GM12878 (cell line): Measurements from ENCODE around the gene ARHGAP6. TPM values are rescaled to one million over a fixed set of nuclear protein-coding genes. Genes with fewer than 3 reads are reported as not detected.

Experiments
- ATAC-seq: fragments of 200-7000 bp; cut with Tn5 transposase; 3 replicates; pipeline ENCODE4 v1.9.1; 2020; ENCODE audit warnings: mild to moderate bottlenecking, moderate library complexity
- BruUV-seq: library from RNA; stranded (reverse); fragments of 400-500 nt; replicated peaks from 2 replicates; lab custom pipeline; 2021; lab: Mats Ljungman, UMichigan
- CTCF ChIA-PET: fragments of 300-600 bp; sonication (Branson Sonifier 250); formaldehyde crosslinking; extraction: SDS; loops from one replicate; lab custom pipeline; 2021; ENCODE audit warnings: inconsistent platforms; lab: Yijun Ruan, JAX
- POLR2A ChIA-PET: fragments of 350-600 bp; formaldehyde crosslinking; extraction: SDS; loops from one replicate; lab custom pipeline; 2021; ENCODE audit warnings: inconsistent platforms; lab: Charles Lee
- RAD21 ChIA-PET: fragments of 300-600 bp; sonication (Branson Sonifier 250); formaldehyde crosslinking; loops from one replicate; lab custom pipeline; 2023; ENCODE audit warnings: antibody characterized with exemption; ENCODE audit not compliant: unreplicated experiment; lab: Charles Lee
- SMC1A ChIA-PET: fragments of 300-600 bp; sonication (Branson Sonifier 250); formaldehyde crosslinking; loops from one replicate; lab custom pipeline; 2023; ENCODE audit not compliant: unreplicated experiment, uncharacterized antibody; lab: Charles Lee
- DNase-seq: peaks from one replicate; pipeline ENCODE4 v3.0.0-alpha.2; 2011; ENCODE audit warnings: low read depth, low spot score
- FAIRE-seq: peaks from 3 replicates; lab custom pipeline; 2011; peaks lifted over from hg19 to GRCh38; lab: Jason Lieb, UNC
- H2AFZ ChIP-seq: 2 replicates; pipeline ENCODE4 v1.6.0; 2011; ENCODE audit warnings: low read depth, low read length, control low read depth; ENCODE audit not compliant: control insufficient read depth
- H3K27ac ChIP-seq: 2 replicates; pipeline ENCODE4 v1.5.1; 2011; ENCODE audit warnings: control low read depth; ENCODE audit not compliant: control insufficient read depth, insufficient read depth
- H3K27me3 ChIP-seq, 2 experiments: replicated peaks in 1 of 2; 2 replicates each; pipeline versions ENCODE4 v1.6.0 to v1.6.1; 2011; ENCODE audit warnings: low read length in 1 of 2; ENCODE audit not compliant: control insufficient read depth in 2 of 2, insufficient read depth in 2 of 2
- H3K36me3 ChIP-seq, 2 experiments: 2 replicates each; pipeline ENCODE4 v1.5.1; 2011; ENCODE audit warnings: low read length in 1 of 2; ENCODE audit not compliant: control insufficient read depth in 2 of 2, insufficient read depth in 2 of 2
- H3K4me1 ChIP-seq: 2 replicates; pipeline ENCODE4 v1.6.1; 2011; ENCODE audit warnings: mild to moderate bottlenecking, low read length, moderate library complexity, mixed read lengths; ENCODE audit not compliant: control insufficient read depth, insufficient read depth
- H3K4me2 ChIP-seq: 2 replicates; pipeline ENCODE4 v1.6.0; 2011; ENCODE audit warnings: control low read depth; ENCODE audit not compliant: control insufficient read depth, insufficient read depth
- H3K4me3 ChIP-seq: fragments of 200-600 bp; sonication (generic); 2 replicates; pipeline ENCODE4 v1.5.1; 2016
- H3K79me2 ChIP-seq: 2 replicates; pipeline ENCODE4 v1.6.0; 2011; ENCODE audit warnings: low read length; ENCODE audit not compliant: control insufficient read depth, insufficient read depth
- H3K9ac ChIP-seq: 2 replicates; pipeline ENCODE4 v1.8.0; 2011; ENCODE audit warnings: low read length, control low read depth, mixed read lengths; ENCODE audit not compliant: control insufficient read depth, insufficient read depth
- H3K9me3 ChIP-seq: replicated peaks from 3 replicates; pipeline ENCODE4 v1.5.1; 2011; ENCODE audit warnings: mild to moderate bottlenecking, low read length; ENCODE audit not compliant: control insufficient read depth, insufficient read depth
- H4K20me1 ChIP-seq: 2 replicates; pipeline ENCODE4 v1.6.0; 2011; ENCODE audit not compliant: control insufficient read depth, insufficient read depth
- ATF3 ChIP-seq: IDR thresholded peaks from 2 replicates; pipeline ENCODE4 v1.6.1; 2011; ENCODE audit warnings: low read depth, mild to moderate bottlenecking, low read length, moderate library complexity, borderline replicate concordance; ENCODE audit errors: extremely low read depth
- ETV6 ChIP-seq, 2 experiments: fragments of 450-650 bp in 1 of 2; IDR thresholded peaks in 1 of 2; conservative IDR thresholded peaks in 1 of 2; 2 replicates each; pipeline ENCODE4 v1.6.1; 2014; ENCODE audit warnings: antibody characterized with exemption in 1 of 2, borderline replicate concordance in 1 of 2, low read depth in 1 of 2, mild to moderate bottlenecking in 1 of 2, moderate library complexity in 1 of 2
- EZH2 ChIP-seq: IDR thresholded peaks from 2 replicates; pipeline ENCODE4 v1.6.1; 2012; ENCODE audit warnings: low read depth, mild to moderate bottlenecking, control low read depth, inconsistent platforms, low read length, borderline replicate concordance; ENCODE audit not compliant: control insufficient read depth
- FOXK2 ChIP-seq: fragments of 450-650 bp; IDR thresholded peaks from 2 replicates; pipeline ENCODE4 v1.6.1; 2017; ENCODE audit warnings: mild to moderate bottlenecking, moderate library complexity
- FOXM1 ChIP-seq: IDR thresholded peaks from 2 replicates; pipeline ENCODE4 v1.6.1; 2012; ENCODE audit warnings: low read depth, mild to moderate bottlenecking, inconsistent platforms, low read length, moderate library complexity
- MEF2B ChIP-seq: fragments of 450-650 bp; IDR thresholded peaks from 2 replicates; pipeline ENCODE4 v1.6.1; 2018; ENCODE audit warnings: mild to moderate bottlenecking, moderate library complexity; ENCODE audit not compliant: partially characterized antibody, poor library complexity, severe bottlenecking
- NFXL1 ChIP-seq: fragments of 450-650 bp; IDR thresholded peaks from 2 replicates; pipeline ENCODE4 v1.6.1; 2017; ENCODE audit warnings: antibody characterized with exemption, mild to moderate bottlenecking, borderline replicate concordance
- POLR2AphosphoS5 ChIP-seq: IDR thresholded peaks from 2 replicates; pipeline ENCODE4 v1.6.1; 2011; ENCODE audit warnings: mild to moderate bottlenecking, low read length, inconsistent platforms
- ZBTB11 ChIP-seq: fragments of 450-650 bp; formaldehyde crosslinking; IDR thresholded peaks from 2 replicates; pipeline ENCODE4 v1.5.0; 2022; ENCODE audit warnings: mild to moderate bottlenecking, missing genetic modification characterization
- WGBS: methylation state at CpG from one replicate; pipeline ENCODE4 v1.1.6; 2016; ENCODE audit warnings: low lambda C conversion rate; ENCODE audit not compliant: insufficient replicate concordance, insufficient coverage; ENCODE audit errors: missing lambda C conversion rate; 5-methylcytosine and 5-hydroxymethylcytosine counted together
- in situ Hi-C: fragments of 300-500 bp; cut with MboI; formaldehyde crosslinking; loops from 9 replicates; pipeline ENCODE4 v1.14.3; 2018; ENCODE audit warnings: mixed read lengths
- intact Hi-C: fragments of 100-400 bp; cut with micrococcal nuclease; formaldehyde crosslinking; loops from one replicate; pipeline ENCODE4 v1.14.2; 2022; ENCODE audit not compliant: unreplicated experiment
- polyA plus RNA-seq, 11 experiments: library from polyadenylated mRNA; depleted of rRNA in 4 of 11; unstranded in 6 of 11; stranded (reverse) in 5 of 11; fragments of >200 nt; fragmentation: Nextera tagmentation in 4 of 11; fragmentation: Illumina TruSeq in 1 of 11; extraction: Ambion mirVana in 4 of 11; extraction: Trizol in 1 of 11; gene quantifications; 1 replicate in 1 of 11; 2 replicates in 10 of 11; pipeline versions ENCODE4 v1.2.1 to v1.2.3, GENCODE V29; 2011 to 2016; ENCODE audit warnings: inconsistent platforms in 2 of 11, missing spikeins in 2 of 11, low read depth in 1 of 11
- total RNA-seq, 4 experiments: library from RNA; depleted of rRNA in 3 of 4; stranded (reverse); fragments of >200 nt in 3 of 4; fragmentation: Illumina TruSeq in 1 of 4; extraction: Trizol in 1 of 4; gene quantifications; 2 replicates each; pipeline versions ENCODE4 v1.2.1 to v1.2.3, GENCODE V29; 2013 to 2021
- TF ChIP-seq, protein P1 (sequence below): fragments of 450-650 bp; IDR thresholded peaks from 2 replicates; pipeline ENCODE4 v1.6.1; 2017; ENCODE audit warnings: mild to moderate bottlenecking, moderate library complexity
- TF ChIP-seq, protein P2 (sequence below): IDR thresholded peaks from 2 replicates; pipeline ENCODE4 v1.6.1; 2011; ENCODE audit warnings: borderline replicate concordance, low read depth, mild to moderate bottlenecking, moderate library complexity, mixed read lengths, low read length; ENCODE audit not compliant: insufficient read depth; ENCODE audit errors: extremely low read length

Gene ARHGAP6
- total and polyA plus RNA-seq, 10 of the 15 experiments (the other 5 are each of a cell fraction or from before 2014, with no cell fraction given), result 0.20 to 1.8 (median 0.76) TPM

DNA sequence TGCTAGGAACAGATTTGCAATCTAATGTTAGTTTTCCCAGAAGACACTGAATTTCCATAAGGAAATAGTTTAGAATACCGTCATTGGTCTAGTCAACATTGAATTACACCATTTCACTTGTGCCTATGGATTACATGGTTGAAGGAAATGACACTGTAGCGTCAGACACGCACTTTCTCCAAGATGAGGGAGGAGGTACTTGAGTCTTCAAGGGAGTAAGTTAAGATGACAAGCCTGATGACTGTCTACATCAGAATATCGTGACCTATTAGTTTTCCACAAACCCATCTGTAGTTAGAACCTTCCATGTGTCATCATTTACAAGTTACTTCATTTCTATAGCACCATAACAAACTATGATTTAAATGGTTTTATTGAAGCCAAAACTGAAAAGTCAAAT, 218.8 kb downstream of the ARHGAP6 start (continued):
- TF ChIP-seq ETV6 (conservative IDR thresholded peaks at IDR 0.05 in 1 of 2, IDR thresholded peaks at IDR 0.05 in 1 of 2; ENCODE audit: borderline replicate concordance in 1 of 2, low read depth in 1 of 2), result no peak
- TF ChIP-seq NFXL1, result no peak
- TF ChIP-seq POLR2AphosphoS5, result no peak

GRCh38 chrX:11446336-11446735, 219.4 kb downstream of the ARHGAP6 start:
- SMC1A ChIA-PET, result no interaction called here
- ATAC-seq (no peak), DNase-seq (no peak), FAIRE-seq (no peak)
- Histone ChIP-seq H4K20me1 (no peaks in the 10 kb centered on the region), H3K36me3 (no peaks in the 10 kb centered on the region), H3K79me2 (no peaks in the 10 kb centered on the region), H3K9me3 (no peaks in the 10 kb centered on the region), H3K4me2 (no peak overlapping the region), H2AFZ (no peak overlapping the region), H3K4me1 (no peaks in the 10 kb centered on the region), H3K27ac (no peak overlapping the region), H3K4me3 (no peak overlapping the region), H3K27me3 (no peaks in the 10 kb centered on the region; a peak in 2 of 4 replicates), H3K9ac (no peak overlapping the region)
- in situ Hi-C loops, result no loop called here
- BruUV-seq, result no TSS peak
- RAD21 ChIA-PET, result no interaction called here
- 11% methylated on average over 2 of the region's 2 CpGs for WGBS
- intact Hi-C loops, result loop anchor here (5.0 kb wide), 1 partner anchor 304 kb away; no protein-coding TSS in a partner anchor
- CTCF ChIA-PET, result no interaction called here
- POLR2A ChIA-PET, result no interaction called here
- TF ChIP-seq FOXK2 (no peak), MEF2B (no peak), FOXM1 (no peak), ZBTB11 (CRISPR knock-in tag) (no peak), ATF3 (no peak), EZH2 (no peak)
- TF ChIP-seq, protein P1, sequence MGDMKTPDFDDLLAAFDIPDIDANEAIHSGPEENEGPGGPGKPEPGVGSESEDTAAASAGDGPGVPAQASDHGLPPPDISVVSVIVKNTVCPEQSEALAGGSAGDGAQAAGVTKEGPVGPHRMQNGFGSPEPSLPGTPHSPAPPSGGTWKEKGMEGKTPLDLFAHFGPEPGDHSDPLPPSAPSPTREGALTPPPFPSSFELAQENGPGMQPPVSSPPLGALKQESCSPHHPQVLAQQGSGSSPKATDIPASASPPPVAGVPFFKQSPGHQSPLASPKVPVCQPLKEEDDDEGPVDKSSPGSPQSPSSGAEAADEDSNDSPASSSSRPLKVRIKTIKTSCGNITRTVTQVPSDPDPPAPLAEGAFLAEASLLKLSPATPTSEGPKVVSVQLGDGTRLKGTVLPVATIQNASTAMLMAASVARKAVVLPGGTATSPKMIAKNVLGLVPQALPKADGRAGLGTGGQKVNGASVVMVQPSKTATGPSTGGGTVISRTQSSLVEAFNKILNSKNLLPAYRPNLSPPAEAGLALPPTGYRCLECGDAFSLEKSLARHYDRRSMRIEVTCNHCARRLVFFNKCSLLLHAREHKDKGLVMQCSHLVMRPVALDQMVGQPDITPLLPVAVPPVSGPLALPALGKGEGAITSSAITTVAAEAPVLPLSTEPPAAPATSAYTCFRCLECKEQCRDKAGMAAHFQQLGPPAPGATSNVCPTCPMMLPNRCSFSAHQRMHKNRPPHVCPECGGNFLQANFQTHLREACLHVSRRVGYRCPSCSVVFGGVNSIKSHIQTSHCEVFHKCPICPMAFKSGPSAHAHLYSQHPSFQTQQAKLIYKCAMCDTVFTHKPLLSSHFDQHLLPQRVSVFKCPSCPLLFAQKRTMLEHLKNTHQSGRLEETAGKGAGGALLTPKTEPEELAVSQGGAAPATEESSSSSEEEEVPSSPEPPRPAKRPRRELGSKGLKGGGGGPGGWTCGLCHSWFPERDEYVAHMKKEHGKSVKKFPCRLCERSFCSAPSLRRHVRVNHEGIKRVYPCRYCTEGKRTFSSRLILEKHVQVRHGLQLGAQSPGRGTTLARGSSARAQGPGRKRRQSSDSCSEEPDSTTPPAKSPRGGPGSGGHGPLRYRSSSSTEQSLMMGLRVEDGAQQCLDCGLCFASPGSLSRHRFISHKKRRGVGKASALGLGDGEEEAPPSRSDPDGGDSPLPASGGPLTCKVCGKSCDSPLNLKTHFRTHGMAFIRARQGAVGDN, result no peak
- TF ChIP-seq, protein P2, sequence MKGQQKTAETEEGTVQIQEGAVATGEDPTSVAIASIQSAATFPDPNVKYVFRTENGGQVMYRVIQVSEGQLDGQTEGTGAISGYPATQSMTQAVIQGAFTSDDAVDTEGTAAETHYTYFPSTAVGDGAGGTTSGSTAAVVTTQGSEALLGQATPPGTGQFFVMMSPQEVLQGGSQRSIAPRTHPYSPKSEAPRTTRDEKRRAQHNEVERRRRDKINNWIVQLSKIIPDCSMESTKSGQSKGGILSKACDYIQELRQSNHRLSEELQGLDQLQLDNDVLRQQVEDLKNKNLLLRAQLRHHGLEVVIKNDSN, result no peak
